Suprapubic skin (tissue), 4 donors: ENCODE data around the gene RMND5B. TPM values are rescaled to one million over a fixed set of nuclear protein-coding genes. Genes with fewer than 3 reads are reported as not detected.

Experiments
- DNase-seq, 2 donors: peaks; one replicate each; pipeline ENCODE4 v3.0.0-alpha.2; 2019; ENCODE audit warnings: low spot score in 2 of 2
- H3K27ac ChIP-seq: fragments of 200-600 bp; sonication (generic); one replicate; pipeline ENCODE4 v1.5.1; 2019
- H3K27me3 ChIP-seq: fragments of 200-600 bp; sonication (generic); one replicate; pipeline ENCODE4 v1.5.1; 2019
- H3K36me3 ChIP-seq: fragments of 200-600 bp; sonication (generic); one replicate; pipeline ENCODE4 v1.5.1; 2019
- H3K4me1 ChIP-seq: fragments of 200-600 bp; sonication (generic); one replicate; pipeline ENCODE4 v1.5.1; 2019
- H3K4me3 ChIP-seq: fragments of 200-600 bp; sonication (generic); one replicate; pipeline ENCODE4 v1.5.1; 2019; ENCODE audit warnings: mild to moderate bottlenecking
- H3K9me3 ChIP-seq: fragments of 200-600 bp; sonication (generic); one replicate; pipeline ENCODE4 v1.5.1; 2019
- EP300 ChIP-seq: sonication (generic); formaldehyde crosslinking; IDR thresholded peaks from one replicate; pipeline ENCODE4 v1.6.1; 2017; ENCODE audit warnings: antibody characterized with exemption
- POLR2A ChIP-seq, 2 donors: fragments of 450-650 bp; IDR thresholded peaks; one replicate each; pipeline ENCODE4 v1.6.1; 2017; ENCODE audit warnings: antibody characterized with exemption in 2 of 2, mild to moderate bottlenecking in 2 of 2, moderate library complexity in 2 of 2
- POLR2AphosphoS5 ChIP-seq, 3 donors: sonication (generic); formaldehyde crosslinking; IDR thresholded peaks; one replicate each; pipeline ENCODE4 v1.6.1; 2017; ENCODE audit warnings: antibody characterized with exemption in 3 of 3
- WGBS: methylation state at CpG from one replicate; pipeline ENCODE4 v1.1.5; 2018; 5-methylcytosine and 5-hydroxymethylcytosine counted together
- total RNA-seq, 4 donors: library from RNA; depleted of rRNA; stranded (reverse); fragments of >200 nt; gene quantifications; one replicate each; pipeline ENCODE4 v1.1.0, GENCODE V29; 2016
- TF ChIP-seq, protein P1 (sequence below), 2 donors: fragments of 200-600 bp in 1 of 2; fragments of 450-650 bp in 1 of 2; sonication (generic) in 1 of 2; IDR thresholded peaks; one replicate each; pipeline ENCODE4 v1.5.1; 2016 to 2019; ENCODE audit warnings: antibody characterized with exemption in 2 of 2, mild to moderate bottlenecking in 1 of 2, moderate library complexity in 1 of 2

The RMND5B gene
- total RNA-seq, 4 donors from 2014 or later, result 38.6 to 60.6 (median 42.9) TPM

DNA sequence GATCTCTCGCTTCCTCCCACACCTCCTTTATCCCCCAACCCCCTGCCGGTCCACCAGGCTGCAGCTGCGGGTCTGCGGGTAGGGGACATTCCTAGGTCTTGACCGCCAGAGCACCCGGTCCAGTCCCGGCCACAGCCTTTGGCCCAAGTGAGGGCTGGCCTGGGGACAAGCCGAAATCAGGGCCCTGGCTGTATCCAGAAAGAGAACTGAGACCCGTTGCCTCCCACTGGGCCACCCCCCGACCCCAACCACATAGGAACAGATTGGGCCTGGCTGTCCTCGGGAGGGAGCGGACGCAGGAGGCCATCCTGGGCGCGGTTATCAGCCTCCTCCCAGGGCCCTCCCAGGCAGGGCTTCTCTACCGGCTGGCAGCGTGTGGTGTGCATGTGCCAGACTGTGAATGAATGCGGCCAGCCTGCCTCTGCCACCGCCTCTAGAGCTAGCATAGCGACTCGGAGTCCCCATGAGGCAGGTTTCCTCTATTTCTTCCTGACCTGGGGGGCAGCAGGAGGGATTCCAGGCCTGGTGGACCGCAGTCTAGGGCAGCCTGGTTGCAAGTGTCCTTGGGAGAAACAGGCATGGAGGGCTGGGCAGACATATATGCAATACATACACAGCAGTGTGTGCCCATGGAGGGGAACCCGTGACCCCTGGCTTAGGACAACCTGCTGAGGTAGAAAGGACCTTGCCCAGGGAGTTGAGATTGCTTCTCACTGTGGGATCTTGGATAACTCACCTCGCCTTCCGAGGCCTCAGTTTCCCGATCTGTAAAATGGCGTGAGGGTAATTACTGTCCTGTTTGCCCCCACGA lies 16.3 kb upstream of the RMND5B start:
- Histone ChIP-seq H3K9me3 (no peaks in the 10 kb centered on the region), H3K4me3 (peak overlapping the region; percentile 67), H3K27me3 (peaks cover 43% of the 10 kb centered on the region), H3K27ac (peak overlapping the region; percentile 75), H3K36me3 (no peaks in the 10 kb centered on the region), H3K4me1 (peaks cover 39% of the 10 kb centered on the region)
- TF ChIP-seq, protein P1, sequence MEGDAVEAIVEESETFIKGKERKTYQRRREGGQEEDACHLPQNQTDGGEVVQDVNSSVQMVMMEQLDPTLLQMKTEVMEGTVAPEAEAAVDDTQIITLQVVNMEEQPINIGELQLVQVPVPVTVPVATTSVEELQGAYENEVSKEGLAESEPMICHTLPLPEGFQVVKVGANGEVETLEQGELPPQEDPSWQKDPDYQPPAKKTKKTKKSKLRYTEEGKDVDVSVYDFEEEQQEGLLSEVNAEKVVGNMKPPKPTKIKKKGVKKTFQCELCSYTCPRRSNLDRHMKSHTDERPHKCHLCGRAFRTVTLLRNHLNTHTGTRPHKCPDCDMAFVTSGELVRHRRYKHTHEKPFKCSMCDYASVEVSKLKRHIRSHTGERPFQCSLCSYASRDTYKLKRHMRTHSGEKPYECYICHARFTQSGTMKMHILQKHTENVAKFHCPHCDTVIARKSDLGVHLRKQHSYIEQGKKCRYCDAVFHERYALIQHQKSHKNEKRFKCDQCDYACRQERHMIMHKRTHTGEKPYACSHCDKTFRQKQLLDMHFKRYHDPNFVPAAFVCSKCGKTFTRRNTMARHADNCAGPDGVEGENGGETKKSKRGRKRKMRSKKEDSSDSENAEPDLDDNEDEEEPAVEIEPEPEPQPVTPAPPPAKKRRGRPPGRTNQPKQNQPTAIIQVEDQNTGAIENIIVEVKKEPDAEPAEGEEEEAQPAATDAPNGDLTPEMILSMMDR (IDR thresholded peaks at IDR 0.05), result no peak
- TF ChIP-seq EP300 (no peak), POLR2AphosphoS5 (IDR thresholded peaks at IDR 0.05) (no peak), POLR2A (IDR thresholded peaks at IDR 0.05) (no peak)
- 20% methylated on average over 13 of the region's 28 CpGs for WGBS
- peak in 1 of 2 donors; percentile 79 for DNase-seq

DNA sequence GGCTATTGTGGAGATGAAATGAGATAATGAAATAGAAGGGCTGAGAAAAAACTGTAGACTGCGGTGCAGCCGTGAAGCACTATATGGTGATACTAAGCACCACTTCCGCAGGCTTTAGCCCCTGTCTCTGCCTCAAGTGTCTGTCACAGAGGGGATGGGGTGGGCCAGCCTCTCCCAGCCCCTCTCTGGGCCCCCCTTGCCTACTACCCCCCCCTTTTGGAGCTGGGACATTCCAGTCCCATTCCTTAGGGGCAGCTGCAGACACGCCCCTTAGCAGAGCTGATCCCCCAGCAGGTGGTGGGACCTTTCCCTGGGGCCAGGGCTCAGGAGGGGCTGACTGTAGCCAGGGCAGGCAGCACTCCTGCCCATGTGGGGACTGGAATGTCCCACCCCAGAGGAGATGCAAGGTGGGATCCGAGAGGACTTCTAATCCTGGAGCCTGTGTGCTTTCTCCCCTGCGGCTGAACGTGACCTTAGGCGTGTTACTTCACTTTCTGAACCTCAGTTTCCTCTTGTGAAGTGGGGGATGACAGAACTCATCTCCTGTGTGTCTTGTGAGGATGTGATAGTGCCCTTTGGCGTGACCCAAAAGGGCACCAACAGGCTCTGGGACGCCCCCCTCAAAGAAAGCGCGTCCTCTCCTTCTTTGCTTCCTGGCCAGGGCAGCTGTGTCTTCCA lies 15.5 kb upstream of the RMND5B start:
- TF ChIP-seq POLR2AphosphoS5 (IDR thresholded peaks at IDR 0.05), result no peak
- no peak for TF ChIP-seq POLR2A (IDR thresholded peaks at IDR 0.05)
- TF ChIP-seq EP300, result no peak
- TF ChIP-seq, protein P1 (IDR thresholded peaks at IDR 0.05), result no peak
- peak overlapping the region; percentile 67 for H3K4me3 ChIP-seq
- 59% methylated on average over 10 of the region's 12 CpGs for WGBS
- H3K36me3 ChIP-seq, result no peaks in the 10 kb centered on the region
- H3K27me3 ChIP-seq, result peaks cover 47% of the 10 kb centered on the region
- no peak for DNase-seq
- peaks cover 39% of the 10 kb centered on the region for H3K4me1 ChIP-seq
- H3K27ac ChIP-seq, result no peak overlapping the region
- no peaks in the 10 kb centered on the region for H3K9me3 ChIP-seq

DNA sequence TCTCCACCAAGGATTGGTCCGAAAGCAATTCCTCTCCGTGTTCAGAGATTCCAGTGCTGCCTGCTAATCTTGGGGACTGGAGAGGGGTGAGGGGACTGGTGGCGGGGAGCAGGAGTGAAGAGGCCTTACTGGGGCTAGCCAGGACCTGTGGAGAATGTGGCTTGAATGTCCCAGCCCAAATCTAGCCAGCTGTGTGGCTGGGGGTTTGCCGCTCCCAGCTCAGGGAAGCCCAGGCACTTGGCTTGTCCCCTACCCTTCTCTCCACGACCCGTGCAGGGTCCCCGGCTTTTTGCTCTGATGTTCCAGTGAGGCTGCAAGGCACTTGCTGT lies 15.0 kb upstream of the RMND5B start:
- no peak for DNase-seq
- Histone ChIP-seq H3K9me3 (no peaks in the 10 kb centered on the region), H3K27me3 (peaks cover 52% of the 10 kb centered on the region), H3K4me1 (peaks cover 39% of the 10 kb centered on the region), H3K36me3 (no peaks in the 10 kb centered on the region), H3K27ac (no peak overlapping the region), H3K4me3 (peak overlapping the region; percentile 1)
- TF ChIP-seq EP300, result no peak
- TF ChIP-seq, protein P1 (IDR thresholded peaks at IDR 0.05), result no peak
- no peak for TF ChIP-seq POLR2AphosphoS5 (IDR thresholded peaks at IDR 0.05)
- no peak for TF ChIP-seq POLR2A (IDR thresholded peaks at IDR 0.05)
- 33% methylated on average over 3 of the region's 7 CpGs for WGBS

DNA sequence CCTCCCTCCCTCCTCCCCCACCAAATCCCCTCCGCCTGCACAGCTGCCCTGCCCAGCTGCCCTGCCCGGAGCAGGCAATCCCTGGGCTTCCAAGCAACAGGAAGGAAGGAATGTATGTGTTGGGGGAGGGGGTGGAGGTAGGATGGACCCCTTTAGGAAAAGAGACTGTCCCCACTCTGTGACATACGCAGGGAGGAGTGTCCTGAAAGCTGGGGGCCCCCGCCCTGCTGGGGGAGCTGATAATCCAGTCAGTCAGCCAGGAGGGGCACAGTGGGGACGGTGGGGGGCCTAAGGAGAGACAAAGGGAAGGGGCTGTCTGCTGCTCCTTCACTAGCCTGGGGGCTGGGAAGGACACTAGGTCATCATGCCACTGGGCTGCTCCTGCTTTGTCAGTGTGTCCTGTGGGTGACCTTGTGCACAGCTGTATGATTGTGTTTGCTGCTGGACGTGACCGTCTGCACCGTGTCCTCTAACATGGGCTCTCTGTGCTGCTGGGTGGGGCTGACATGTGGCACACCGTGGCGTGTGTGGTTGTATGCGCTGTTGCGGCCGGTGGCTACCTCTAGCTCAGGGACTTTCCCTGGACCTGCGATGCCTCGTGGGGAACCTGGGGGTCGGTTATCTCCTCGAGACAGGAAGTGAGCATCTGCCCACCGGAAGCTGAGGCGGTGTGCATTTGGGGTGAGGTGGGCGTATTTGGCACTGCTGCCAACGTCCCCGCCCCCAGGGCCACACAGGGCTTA lies 14.5 kb upstream of the RMND5B start:
- WGBS, result 28% methylated on average over 17 of the region's 22 CpGs
- peaks cover 55% of the 10 kb centered on the region for H3K27me3 ChIP-seq
- H3K4me3 ChIP-seq, result peak overlapping the region; percentile 1
- peaks cover 44% of the 10 kb centered on the region for H3K4me1 ChIP-seq
- H3K36me3 ChIP-seq, result no peaks in the 10 kb centered on the region
- DNase-seq, result no peak
- TF ChIP-seq POLR2A (IDR thresholded peaks at IDR 0.05) (no peak), POLR2AphosphoS5 (IDR thresholded peaks at IDR 0.05) (no peak), EP300 (no peak)
- TF ChIP-seq, protein P1 (IDR thresholded peaks at IDR 0.05), result no peak
- no peak overlapping the region for H3K27ac ChIP-seq
- H3K9me3 ChIP-seq, result no peaks in the 10 kb centered on the region
